Naive thymus-derived CD4-positive, alpha-beta T cell (primary cell): Measurements from ENCODE around the gene GRIA4. TPM values are rescaled to one million over a fixed set of nuclear protein-coding genes. Genes with fewer than 3 reads are reported as not detected.
"Not testable (repeated sequence)": the region's sequence is repeated elsewhere in the genome, so short reads cannot be mapped to it uniquely, and the experiment has no call there.

ENCODE experiments used
- ATAC-seq: fragments of 150-1000 bp; cut with Tn5 transposase; 2 replicates; pipeline ENCODE4 v1.10.0; 2021; ENCODE audit warnings: mild to moderate bottlenecking, moderate library complexity
- CTCF ChIA-PET: fragments of 350-600 bp; sonication (Branson Sonifier 250); formaldehyde crosslinking; loops from one replicate; lab custom pipeline; 2021; ENCODE audit warnings: antibody characterized with exemption; lab: Charles Lee
- POLR2A ChIA-PET: fragments of 350-600 bp; sonication (Branson Sonifier 250); formaldehyde crosslinking; loops from one replicate; lab custom pipeline; 2021; ENCODE audit warnings: antibody characterized with exemption, inconsistent platforms; lab: Charles Lee
- DNase-seq, 9 donors: peaks; one replicate each; pipeline versions ENCODE4 v3.0.0 to v3.0.0-alpha.2; 2020 to 2022; ENCODE audit warnings: mixed read lengths in 1 of 9
- H3K27ac ChIP-seq: one replicate; pipeline ENCODE4 v1.7.0; 2013; ENCODE audit warnings: mild to moderate bottlenecking, low read depth, low read length, moderate library complexity
- H3K27me3 ChIP-seq, 2 donors: one replicate each; pipeline ENCODE4 v1.7.0; 2013; ENCODE audit warnings: low read length in 2 of 2, mild to moderate bottlenecking in 2 of 2, moderate library complexity in 2 of 2; ENCODE audit not compliant: control insufficient read depth in 2 of 2, insufficient read depth in 2 of 2
- H3K36me3 ChIP-seq, 3 experiments: 1 replicate in 2 of 3; 2 replicates in 1 of 3; pipeline ENCODE4 v1.7.0; 2013; ENCODE audit warnings: low read length in 3 of 3, mild to moderate bottlenecking in 3 of 3, moderate library complexity in 1 of 3; ENCODE audit not compliant: insufficient read depth in 3 of 3, control insufficient read depth in 2 of 3
- H3K4me1 ChIP-seq, 2 donors: one replicate each; pipeline ENCODE4 v1.7.0; 2013; ENCODE audit warnings: low read length in 2 of 2, mild to moderate bottlenecking in 2 of 2, moderate library complexity in 1 of 2; ENCODE audit not compliant: control insufficient read depth in 2 of 2, insufficient read depth in 2 of 2
- H3K4me3 ChIP-seq: 2 replicates; pipeline ENCODE4 v1.7.0; 2013; ENCODE audit warnings: mild to moderate bottlenecking, low read length
- H3K9me3 ChIP-seq, 3 experiments: 1 replicate in 2 of 3; 2 replicates in 1 of 3; pipeline ENCODE4 v1.7.0; 2013; ENCODE audit warnings: low read length in 3 of 3; ENCODE audit not compliant: control insufficient read depth in 2 of 3
- H3K27ac Mint-ChIP-seq, 9 donors: one replicate each; pipeline ENCODE4 v1.8.0; 2020 to 2022; ENCODE audit warnings: mixed read lengths in 9 of 9, mild to moderate bottlenecking in 8 of 9, moderate library complexity in 5 of 9, inconsistent platforms in 2 of 9
- H3K27me3 Mint-ChIP-seq, 5 donors: one replicate each; pipeline ENCODE4 v1.8.0; 2021 to 2022; ENCODE audit warnings: mixed read lengths in 5 of 5, mild to moderate bottlenecking in 1 of 5
- H3K36me3 Mint-ChIP-seq, 5 donors: one replicate each; pipeline ENCODE4 v1.8.0; 2020 to 2022; ENCODE audit warnings: mixed read lengths in 5 of 5, mild to moderate bottlenecking in 3 of 5, inconsistent platforms in 1 of 5
- H3K4me1 Mint-ChIP-seq, 7 donors: one replicate each; pipeline ENCODE4 v1.8.0; 2020 to 2022; ENCODE audit warnings: mixed read lengths in 7 of 7, mild to moderate bottlenecking in 3 of 7, inconsistent platforms in 1 of 7
- H3K4me3 Mint-ChIP-seq, 10 donors: one replicate each; pipeline ENCODE4 v1.8.0; 2020 to 2022; ENCODE audit warnings: mild to moderate bottlenecking in 10 of 10, mixed read lengths in 10 of 10, moderate library complexity in 6 of 10, inconsistent platforms in 2 of 10
- H3K9me3 Mint-ChIP-seq, 11 donors: one replicate each; pipeline ENCODE4 v1.8.0; 2020 to 2022; ENCODE audit warnings: mixed read lengths in 11 of 11, mild to moderate bottlenecking in 4 of 11, inconsistent platforms in 1 of 11, moderate library complexity in 1 of 11
- intact Hi-C, 2 donors: fragments of 100-400 bp; cut with micrococcal nuclease; formaldehyde crosslinking; loops; one replicate each; pipeline ENCODE4 v1.15.1; 2023
- polyA plus RNA-seq, 2 donors: library from polyadenylated mRNA; unstranded; fragments of 300-500 nt; fragmentation: Illumina TruSeq; gene quantifications; one replicate each; pipeline ENCODE4 v1.2.3, GENCODE V29; 2021
- total RNA-seq, 6 experiments: library from RNA in 5 of 6; stranded (reverse) in 5 of 6; gene quantifications; 1 replicate in 5 of 6; 2 replicates in 1 of 6; pipeline ENCODE4 v1.2.3 and lab custom pipeline; 2021 to 2026

The GRIA4 gene
- total and polyA plus RNA-seq, 7 experiments from 2014 or later = not detected

GRCh38 chr11:105773452-105773851 is 163.6 kb downstream of the GRIA4 start:
- H3K4me1 ChIP-seq, DNase-seq, intact Hi-C loops, H3K36me3 Mint-ChIP-seq, ATAC-seq, H3K9me3 Mint-ChIP-seq, H3K27ac Mint-ChIP-seq, CTCF ChIA-PET, H3K27ac ChIP-seq, H3K4me3 ChIP-seq, H3K9me3 ChIP-seq, POLR2A ChIA-PET, H3K27me3 ChIP-seq, H3K4me1 Mint-ChIP-seq, H3K4me3 Mint-ChIP-seq, H3K36me3 ChIP-seq: not testable (repeated sequence)
- H3K27me3 Mint-ChIP-seq = peaks cover 0 to 10% (median 4%) of the 10 kb centered on the region in 5 donors

- intact Hi-C loops = no loop called here
- POLR2A ChIA-PET = no interaction called here
- no peaks in the 10 kb centered on the region for H3K9me3 Mint-ChIP-seq
Measured at GRCh38 chr11:105774899-105775298, 165.0 kb downstream of the GRIA4 start.

DNA sequence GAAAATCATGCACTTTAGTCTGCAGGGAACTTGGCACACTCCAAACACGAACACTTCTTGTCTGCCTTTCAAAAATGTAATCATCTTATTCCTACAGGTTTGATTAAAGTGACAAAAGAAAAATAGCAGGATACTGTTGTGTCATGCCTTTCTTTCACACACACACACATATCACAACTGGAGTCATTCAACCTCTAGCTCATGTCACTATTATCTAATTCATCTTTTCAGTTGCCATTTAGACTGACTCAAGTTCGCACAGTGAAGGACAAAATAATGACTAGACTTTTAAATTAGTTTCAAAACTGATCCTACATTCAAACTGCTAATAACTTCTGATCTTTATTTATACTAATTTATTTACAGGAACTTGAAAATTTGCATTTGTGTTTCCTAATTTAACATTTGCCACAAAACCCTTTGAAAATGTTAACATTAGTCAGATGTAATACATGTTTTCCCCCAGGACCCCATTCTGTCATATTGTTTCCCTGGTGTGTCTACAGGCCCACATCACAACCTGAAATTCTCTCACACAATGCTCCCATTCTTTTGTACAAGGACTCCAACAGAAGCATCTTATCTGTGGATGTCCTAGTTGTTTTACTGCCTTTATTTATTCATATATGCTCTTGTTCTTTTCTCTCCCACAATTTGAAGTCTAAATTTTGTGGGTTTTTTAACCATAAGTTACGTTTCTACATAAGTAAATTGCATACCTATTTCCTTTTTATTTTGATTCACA is 171.1 kb downstream of the GRIA4 start:
- H3K27ac ChIP-seq = no peak overlapping the region
- Mint-ChIP-seq H3K4me1 (no peaks in the 10 kb centered on the region), H3K9me3 (peaks cover 0 to 2% (median 0%) of the 10 kb centered on the region in 11 donors), H3K36me3 (no peaks in the 10 kb centered on the region), H3K27me3 (peaks cover 0 to 5% (median 0%) of the 10 kb centered on the region in 5 donors), H3K4me3 (no peak overlapping the region), H3K27ac (no peak overlapping the region)
- intact Hi-C loops = no loop called here
- CTCF ChIA-PET = interaction anchor here (0.6 kb wide), 1 partner anchor 215 kb away, joined by 3 read pairs; no protein-coding TSS in a partner anchor
- POLR2A ChIA-PET = no interaction called here
- no peaks in the 10 kb centered on the region for H3K27me3 ChIP-seq
- no peaks in the 10 kb centered on the region for H3K4me1 ChIP-seq
- no peak overlapping the region for H3K4me3 ChIP-seq
- no peaks in the 10 kb centered on the region for H3K9me3 ChIP-seq
- no peaks in the 10 kb centered on the region for H3K36me3 ChIP-seq
- DNase-seq = no peak
- ATAC-seq = no peak

More at GRCh38 chr11:105774899-105775298, 165.0 kb downstream of the GRIA4 start:
- H3K36me3 Mint-ChIP-seq = no peaks in the 10 kb centered on the region
- DNase-seq (no peak), ATAC-seq (no peak)
- H3K4me3 Mint-ChIP-seq = no peak overlapping the region
- peaks cover 0 to 10% (median 4%) of the 10 kb centered on the region in 5 donors for H3K27me3 Mint-ChIP-seq
- H3K4me1 Mint-ChIP-seq = no peaks in the 10 kb centered on the region
- no peaks in the 10 kb centered on the region for H3K27me3 ChIP-seq
- H3K36me3 ChIP-seq = no peaks in the 10 kb centered on the region
- no peak overlapping the region for H3K27ac Mint-ChIP-seq
- no peak overlapping the region for H3K4me3 ChIP-seq
- H3K4me1 ChIP-seq = no peaks in the 10 kb centered on the region
- no peaks in the 10 kb centered on the region for H3K9me3 ChIP-seq
- CTCF ChIA-PET = no interaction called here
- no peak overlapping the region for H3K27ac ChIP-seq

DNA sequence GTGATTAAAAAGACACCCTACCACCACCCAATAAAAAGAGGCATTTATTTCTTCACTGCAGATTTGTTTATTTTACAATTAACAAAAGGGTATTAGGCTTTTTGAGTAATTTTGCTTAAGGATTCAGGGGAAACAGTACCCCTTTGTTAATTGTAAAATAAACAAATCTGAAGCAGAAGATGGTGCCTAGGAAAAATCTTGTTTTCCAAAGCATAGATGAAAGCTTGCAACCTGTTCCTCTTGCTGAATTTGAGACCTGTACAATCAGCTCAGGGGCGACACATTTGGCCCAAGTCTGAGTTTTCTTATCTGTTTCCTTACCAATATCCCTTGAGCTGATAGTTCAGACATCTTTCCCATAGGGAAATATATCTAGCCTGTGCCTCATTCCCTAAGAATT is 171.9 kb downstream of the GRIA4 start:
- H3K9me3 Mint-ChIP-seq = peaks cover 0 to 2% (median 0%) of the 10 kb centered on the region in 11 donors
- Histone ChIP-seq H3K4me3 (no peak overlapping the region), H3K4me1 (no peaks in the 10 kb centered on the region), H3K9me3 (no peaks in the 10 kb centered on the region), H3K27ac (no peak overlapping the region), H3K27me3 (no peaks in the 10 kb centered on the region), H3K36me3 (no peaks in the 10 kb centered on the region)
- ChIA-PET POLR2A (no interaction called here), CTCF (no interaction called here)
- DNase-seq = no peak
- no peaks in the 10 kb centered on the region for H3K36me3 Mint-ChIP-seq
- intact Hi-C loops = no loop called here
- H3K27ac Mint-ChIP-seq = no peak overlapping the region
- no peaks in the 10 kb centered on the region for H3K4me1 Mint-ChIP-seq
- H3K4me3 Mint-ChIP-seq = no peak overlapping the region
- peaks cover 0 to 5% (median 0%) of the 10 kb centered on the region in 5 donors for H3K27me3 Mint-ChIP-seq
- ATAC-seq = no peak

DNA sequence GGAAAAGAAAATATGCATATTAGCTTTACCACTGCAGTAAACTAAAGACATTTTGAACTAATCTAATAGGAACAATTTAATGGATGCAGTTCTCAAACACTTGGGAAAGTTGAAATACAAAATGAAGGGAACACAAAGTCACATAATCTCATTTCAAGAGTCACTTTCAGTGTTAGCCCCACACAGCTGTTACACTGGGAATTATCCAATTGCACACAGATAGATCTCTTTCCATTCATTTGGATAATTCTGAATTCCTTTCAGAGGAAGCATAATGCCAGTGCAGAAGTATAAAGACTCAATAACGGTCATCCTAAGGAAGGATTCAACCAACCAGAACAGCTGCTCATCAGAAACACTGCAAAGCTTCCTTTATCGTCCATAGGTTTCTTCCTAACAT is 173.3 kb downstream of the GRIA4 start:
- Histone ChIP-seq H3K27me3 (no peaks in the 10 kb centered on the region), H3K4me3 (no peak overlapping the region), H3K36me3 (no peaks in the 10 kb centered on the region), H3K27ac (no peak overlapping the region), H3K4me1 (no peaks in the 10 kb centered on the region), H3K9me3 (no peaks in the 10 kb centered on the region)
- ChIA-PET POLR2A (no interaction called here), CTCF (no interaction called here)
- Mint-ChIP-seq H3K27ac (no peak overlapping the region), H3K9me3 (peaks cover 0 to 2% (median 0%) of the 10 kb centered on the region in 11 donors), H3K4me3 (no peak overlapping the region), H3K4me1 (no peaks in the 10 kb centered on the region), H3K36me3 (no peaks in the 10 kb centered on the region), H3K27me3 (peaks cover 0 to 5% (median 0%) of the 10 kb centered on the region in 5 donors)
- ATAC-seq = no peak
- intact Hi-C loops = no loop called here
- no peak for DNase-seq

DNA sequence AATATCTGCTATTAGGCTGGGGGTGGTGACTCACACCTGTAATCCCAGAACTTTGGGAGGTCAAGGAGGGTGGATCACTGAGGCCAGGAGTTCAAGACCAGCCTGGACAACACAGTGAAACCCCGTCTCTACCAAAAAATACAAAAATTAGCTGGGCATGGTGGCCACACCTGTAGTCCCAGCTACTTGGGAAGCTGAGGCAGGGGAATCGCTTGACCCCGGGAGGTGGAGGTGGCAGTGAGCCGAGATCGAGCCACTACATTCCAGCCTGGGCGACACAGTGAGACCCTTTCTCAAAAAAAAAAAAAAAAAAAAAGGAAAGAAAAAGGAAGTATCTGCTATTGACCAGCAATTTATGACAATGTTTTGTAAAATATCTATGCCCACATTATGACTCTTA is 176.0 kb downstream of the GRIA4 start:
- DNase-seq, H3K4me3 ChIP-seq, H3K27ac ChIP-seq, CTCF ChIA-PET, POLR2A ChIA-PET, ATAC-seq, H3K4me1 ChIP-seq, H3K36me3 Mint-ChIP-seq, H3K27ac Mint-ChIP-seq, H3K9me3 ChIP-seq, H3K4me3 Mint-ChIP-seq, H3K27me3 Mint-ChIP-seq, intact Hi-C loops, H3K36me3 ChIP-seq, H3K27me3 ChIP-seq, H3K9me3 Mint-ChIP-seq, H3K4me1 Mint-ChIP-seq: not testable (repeated sequence)

DNA sequence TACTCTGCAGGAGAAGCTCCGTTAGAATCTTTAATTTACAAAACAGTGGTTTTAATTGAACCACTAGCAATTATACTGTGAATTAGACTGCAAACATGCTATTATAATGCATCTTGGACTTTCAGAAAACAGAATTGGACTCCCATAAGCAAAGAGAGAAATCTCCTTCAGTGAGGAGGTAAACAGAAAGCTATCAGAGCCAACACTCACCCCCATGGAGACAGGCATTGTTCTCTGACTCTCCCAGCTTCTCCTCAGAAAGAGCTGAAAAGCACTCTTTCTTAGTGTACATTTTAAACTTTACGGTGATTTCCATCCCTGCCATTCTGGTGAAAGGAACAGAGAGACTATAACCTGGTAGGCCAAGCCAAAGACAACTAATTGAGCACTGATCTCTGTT is 176.9 kb downstream of the GRIA4 start:
- Histone ChIP-seq H3K4me1 (no peaks in the 10 kb centered on the region), H3K36me3 (no peaks in the 10 kb centered on the region), H3K27me3 (no peaks in the 10 kb centered on the region), H3K27ac (no peak overlapping the region), H3K9me3 (no peaks in the 10 kb centered on the region), H3K4me3 (no peak overlapping the region)
- Mint-ChIP-seq H3K4me1 (no peaks in the 10 kb centered on the region), H3K27me3 (peaks cover 0 to 5% (median 0%) of the 10 kb centered on the region in 5 donors), H3K4me3 (no peak overlapping the region), H3K27ac (no peak overlapping the region), H3K9me3 (no peaks in the 10 kb centered on the region), H3K36me3 (no peaks in the 10 kb centered on the region)
- intact Hi-C loops = no loop called here
- POLR2A ChIA-PET = no interaction called here
- ATAC-seq = no peak
- DNase-seq = no peak
- CTCF ChIA-PET = interaction anchor here (0.6 kb wide), 1 partner anchor 133 kb away, joined by 3 read pairs; no protein-coding TSS in a partner anchor
